GM19467 (cell line): Measurements from ENCODE around the gene TRIM45.

Source experiments
- ATAC-seq: cut with Tn5 transposase; IDR thresholded peaks from one replicate; pipeline ENCODE4 v1.9.1; 2021; ENCODE audit warnings: mild to moderate bottlenecking, moderate library complexity; ENCODE audit not compliant: unreplicated experiment

Gene TRIM45

DNA sequence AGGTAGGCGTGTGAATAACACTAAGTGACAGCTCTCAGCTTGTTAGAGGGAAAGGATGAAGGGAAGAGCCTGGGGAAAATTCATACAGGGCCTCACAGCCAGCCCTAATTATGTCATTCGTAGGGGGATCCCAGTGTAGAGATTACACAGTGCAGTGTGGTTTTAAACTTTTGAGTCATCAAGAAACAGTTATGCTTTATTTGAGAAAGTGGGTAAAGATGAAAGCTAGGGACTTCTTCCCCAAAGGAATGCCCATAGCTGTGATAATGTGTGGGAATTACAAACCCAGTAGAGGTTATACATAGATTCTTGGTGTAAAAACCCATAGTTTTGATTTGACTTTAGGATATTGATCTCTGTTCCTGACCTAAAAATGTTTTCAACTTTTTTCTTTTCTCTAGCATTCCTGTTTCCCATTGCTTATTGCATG, 59.5 kb downstream of the TRIM45 start:
- no peak for ATAC-seq
